Endometrial microvascular endothelial cells (primary cell): Measurements from ENCODE around the gene ACAP3. TPM values are rescaled to one million over a fixed set of nuclear protein-coding genes. Genes with fewer than 3 reads are reported as not detected.

ENCODE experiments used
- in situ Hi-C: cut with HindIII; loops from 2 replicates; pipeline ENCODE4 v1.10.0; 2017; ENCODE audit warnings: low sequenced_read_pairs, low pct_unique_long_range_greater_than_20kb; ENCODE audit errors: inconsistent ontology term
- total RNA-seq: library from RNA; depleted of rRNA; stranded (reverse); fragments of >200 nt; gene quantifications from one replicate; pipeline ENCODE4 v1.2.3, GENCODE V29; 2015; ENCODE audit errors: inconsistent ontology term

The ACAP3 gene
- total RNA-seq, 1 donor from 2014 or later: 28.7 TPM

DNA sequence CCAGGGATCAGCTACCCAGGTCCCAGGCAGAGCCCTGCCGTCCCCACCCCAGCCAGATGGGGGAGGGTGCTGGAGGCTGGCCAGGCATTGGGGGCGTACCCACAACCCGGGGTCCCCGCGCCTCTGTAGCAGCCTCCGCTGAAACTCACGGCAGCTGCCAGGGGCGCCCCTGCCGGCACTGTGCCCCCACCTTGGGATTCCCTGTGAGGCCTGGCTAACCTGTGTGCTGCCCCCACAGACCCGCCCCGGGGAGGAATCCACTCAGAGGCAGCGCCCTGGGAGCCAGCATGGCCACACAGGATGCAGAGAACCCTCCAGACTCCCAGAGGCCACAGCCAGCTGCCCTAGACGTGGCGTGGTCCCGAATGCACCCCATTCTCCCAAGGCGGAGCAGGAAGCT is 37.7 kb upstream of the ACAP3 start:
- in situ Hi-C loops: no loop called here

DNA sequence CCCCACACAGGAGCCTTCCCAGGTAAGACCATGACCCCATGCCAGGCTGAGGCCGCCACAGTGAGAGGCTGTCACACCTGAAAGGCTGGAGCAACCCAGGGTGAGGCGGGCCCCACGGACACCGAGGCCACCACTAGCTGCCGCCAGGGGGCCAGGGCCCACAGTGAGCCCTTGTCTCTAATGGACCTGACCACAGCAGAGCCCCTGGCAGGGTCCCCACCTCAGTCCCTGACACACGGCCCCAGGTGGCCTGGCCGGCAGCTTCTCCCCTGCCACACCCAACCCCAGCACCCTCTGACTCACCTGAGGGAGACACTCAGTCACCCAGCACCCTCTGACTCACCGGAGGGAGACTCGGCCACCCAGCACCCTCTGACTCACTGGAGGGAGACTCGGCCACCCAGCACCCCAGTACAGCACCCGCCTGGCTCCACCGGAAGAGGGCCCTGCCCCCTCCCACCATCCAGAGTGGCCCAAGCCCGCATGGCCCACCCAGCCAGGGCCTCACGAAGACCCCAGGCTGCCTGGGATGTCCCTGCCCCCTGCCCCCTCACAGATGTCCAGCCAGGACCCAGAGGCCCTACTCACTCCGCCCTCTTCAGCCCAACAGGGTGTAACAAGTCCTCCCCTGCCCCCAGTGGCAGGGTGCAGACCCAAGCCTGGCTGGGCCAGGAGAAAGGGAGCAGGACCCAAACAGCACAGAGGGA is 37.1 kb upstream of the ACAP3 start:
- in situ Hi-C loops: no loop called here

DNA sequence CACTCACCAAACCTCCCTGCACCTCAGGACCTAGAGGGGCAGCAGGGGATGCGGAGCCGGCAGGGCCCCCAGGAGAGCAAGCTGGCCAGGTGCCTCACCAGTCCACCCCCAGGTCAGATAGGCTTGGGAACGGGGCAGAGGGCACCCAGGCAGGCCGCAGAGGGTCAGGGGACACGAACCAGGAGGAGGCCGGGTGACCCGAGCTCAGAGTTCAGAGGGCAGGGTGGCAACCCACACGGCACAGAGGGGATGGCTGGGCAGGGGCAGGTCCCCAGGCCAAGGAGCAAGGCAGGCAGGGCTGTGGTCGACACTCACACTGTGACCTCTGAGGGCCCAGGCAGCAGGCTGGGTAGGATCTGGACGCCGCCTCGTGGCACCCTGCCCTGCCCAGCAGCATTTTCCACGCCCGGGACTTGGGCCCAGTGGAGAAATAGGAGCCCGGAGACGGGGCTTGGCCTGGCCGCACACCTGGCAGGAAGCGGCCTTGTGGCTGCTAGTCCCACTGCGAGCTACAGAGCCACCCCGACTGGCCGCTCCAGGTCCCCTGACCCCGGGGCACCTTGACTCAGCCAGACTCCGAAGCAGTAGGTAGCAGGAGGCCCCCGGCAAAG is 36.2 kb upstream of the ACAP3 start:
- in situ Hi-C loops: no loop called here

DNA sequence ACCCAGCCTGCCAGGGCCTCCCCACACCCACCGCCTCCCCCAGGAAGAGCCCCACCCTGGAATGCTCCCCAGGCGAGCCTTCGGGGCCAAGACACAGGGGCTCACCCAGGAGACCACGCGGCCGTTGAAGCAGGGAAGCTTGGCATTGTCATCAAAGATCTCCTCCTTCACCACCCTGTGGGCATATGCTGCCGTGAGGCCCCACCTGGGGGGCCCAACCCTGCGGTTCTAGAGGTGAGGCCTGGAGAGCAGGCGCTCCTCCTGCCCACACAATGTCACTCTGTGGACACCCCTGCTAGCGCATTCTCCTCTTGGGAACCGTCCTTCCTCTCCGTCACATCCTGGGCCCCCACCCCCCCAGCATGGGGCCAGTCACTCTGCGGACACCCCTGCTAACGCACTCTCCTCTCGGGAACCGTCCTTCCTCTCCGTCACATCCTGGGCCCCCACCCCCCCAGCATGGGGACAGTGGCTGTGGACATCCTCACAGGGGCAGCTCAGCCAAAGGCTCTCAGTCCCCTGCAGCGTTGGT is 34.9 kb upstream of the ACAP3 start:
- in situ Hi-C loops: no loop called here

DNA sequence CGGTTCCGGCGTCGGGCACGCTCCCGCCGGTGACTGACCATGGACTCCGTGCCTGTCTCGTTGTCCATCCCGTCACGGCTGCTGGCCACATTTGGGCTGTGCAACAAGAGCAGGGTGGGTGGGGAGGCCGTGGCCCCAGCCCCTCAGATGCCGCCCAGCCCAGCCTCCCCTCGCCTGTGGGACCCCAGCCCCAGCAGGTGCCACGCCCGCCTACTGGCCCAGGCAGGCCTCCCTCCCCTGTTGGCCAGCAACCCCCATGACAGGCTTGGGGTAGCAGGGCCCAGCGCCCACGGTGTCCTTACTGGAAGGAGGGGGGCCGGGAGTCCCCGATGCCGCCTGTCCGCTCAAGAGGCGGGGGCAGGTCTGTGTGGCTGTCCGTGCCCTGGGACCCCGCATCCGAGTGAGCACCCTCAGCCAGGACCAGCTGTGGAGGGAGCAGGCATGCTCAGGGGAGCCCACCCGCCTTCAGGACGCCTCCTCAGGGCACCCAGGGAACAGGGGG is 34.4 kb upstream of the ACAP3 start:
- in situ Hi-C loops: no loop called here

DNA sequence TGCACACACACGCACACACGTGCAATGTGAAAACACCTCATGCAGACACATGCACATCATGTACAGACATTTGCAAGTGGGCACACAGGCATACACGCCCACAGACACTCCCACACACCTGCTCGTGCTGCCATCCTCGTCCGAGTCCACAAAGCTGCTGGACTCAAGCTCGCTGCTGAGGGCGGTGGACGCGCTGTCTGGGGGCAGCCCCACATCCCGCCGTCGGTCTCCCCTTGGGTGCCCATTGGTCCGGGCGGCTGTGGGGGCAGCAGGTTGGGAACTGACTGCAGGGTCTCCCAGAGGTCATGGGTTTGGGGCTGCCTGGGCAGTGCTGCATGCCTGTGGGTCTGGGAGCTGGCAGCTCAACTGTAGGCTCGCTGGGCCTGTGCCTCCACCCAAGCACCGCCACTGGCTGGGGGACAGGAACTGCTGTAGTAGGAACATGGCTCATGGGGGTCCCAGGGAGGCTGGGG is 33.9 kb upstream of the ACAP3 start:
- in situ Hi-C loops: no loop called here

DNA sequence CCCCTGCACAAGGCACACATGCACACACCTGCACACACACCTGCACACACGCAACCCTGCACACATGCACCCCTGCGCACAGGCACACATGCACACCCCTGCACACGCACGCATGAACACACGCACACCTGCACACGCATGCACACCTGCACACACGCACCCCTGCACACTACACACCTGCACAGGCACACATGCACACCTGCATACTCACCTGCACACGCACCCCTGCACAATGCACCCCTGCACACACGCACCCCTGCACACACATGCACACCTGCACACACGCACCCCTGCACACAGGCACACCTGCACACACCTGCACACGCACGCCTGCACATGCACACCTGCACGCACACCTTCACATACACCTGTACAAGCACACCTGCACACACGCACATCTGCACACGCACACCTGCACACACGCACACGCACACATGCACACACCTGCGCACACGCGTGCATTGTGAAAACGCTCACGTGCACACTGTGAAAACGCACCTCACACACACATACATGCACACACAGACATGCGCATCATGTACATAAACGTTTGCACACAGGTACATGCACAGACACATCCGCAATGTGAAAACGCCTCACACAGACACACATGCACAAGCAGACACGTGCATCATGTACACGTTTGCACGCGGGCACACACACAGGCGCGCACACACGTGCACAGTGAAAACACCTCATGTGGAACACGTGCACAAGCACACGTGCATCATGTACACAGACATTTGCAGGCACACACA is 33.2 kb upstream of the ACAP3 start:
- in situ Hi-C loops: no loop called here

DNA sequence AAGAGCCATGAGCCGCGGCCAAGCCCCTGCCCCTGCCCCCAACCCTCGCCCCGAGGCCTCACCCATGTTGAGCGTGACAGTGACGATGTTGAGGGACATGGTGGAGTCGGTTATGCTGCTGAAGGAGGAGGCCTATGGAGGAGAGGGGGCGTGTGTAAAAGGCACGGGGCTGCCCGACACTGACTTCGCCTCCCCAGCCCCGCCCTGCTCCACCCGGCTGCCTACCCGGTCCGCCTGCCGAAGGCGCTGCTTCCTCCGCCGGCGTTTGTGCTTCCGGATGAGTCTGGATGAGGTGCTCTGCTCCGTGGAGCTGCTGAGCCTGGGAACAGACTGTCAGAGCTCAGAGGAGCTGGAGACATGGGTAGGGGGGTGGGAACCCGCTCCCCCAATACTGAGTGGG is 32.5 kb upstream of the ACAP3 start:
- in situ Hi-C loops: no loop called here

DNA sequence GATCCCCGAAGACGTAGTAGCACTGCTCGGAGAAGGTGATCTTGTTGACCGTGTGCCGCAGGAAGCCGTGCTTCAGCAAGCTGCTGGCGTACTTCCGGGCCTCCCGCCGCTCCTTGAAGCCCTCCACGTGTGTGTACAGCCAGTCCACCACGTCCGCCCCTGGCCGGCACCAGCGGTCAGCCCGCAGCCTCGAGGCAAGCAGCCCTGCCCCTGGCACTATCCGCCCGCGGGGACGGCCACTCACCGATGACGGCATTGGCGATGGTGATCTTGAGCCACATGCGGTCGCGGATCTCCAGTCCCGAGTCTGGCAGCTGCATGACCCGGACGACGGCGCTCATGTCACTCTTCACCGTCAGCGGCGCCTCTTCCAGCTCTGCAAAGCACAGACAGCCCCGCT is 30.5 kb upstream of the ACAP3 start:
- in situ Hi-C loops: no loop called here

DNA sequence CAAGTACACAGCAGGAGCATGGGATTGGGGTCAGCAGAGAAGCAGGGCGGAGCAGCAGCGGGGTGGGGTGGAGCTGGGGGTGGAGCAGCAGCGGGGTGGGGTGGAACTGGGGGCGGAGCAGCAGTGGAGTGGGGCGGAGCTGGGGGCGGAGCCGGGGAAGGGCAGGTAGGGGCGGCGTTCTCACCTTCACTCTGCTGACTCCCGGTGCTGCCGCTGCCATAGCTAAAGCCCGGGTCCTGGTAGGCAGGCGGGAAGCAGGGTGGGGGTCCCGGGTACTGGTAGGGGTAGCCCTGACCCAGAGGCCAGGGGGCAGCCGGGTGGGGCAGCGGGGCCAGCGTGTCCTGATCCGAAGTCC is 30.0 kb upstream of the ACAP3 start:
- in situ Hi-C loops: no loop called here

DNA sequence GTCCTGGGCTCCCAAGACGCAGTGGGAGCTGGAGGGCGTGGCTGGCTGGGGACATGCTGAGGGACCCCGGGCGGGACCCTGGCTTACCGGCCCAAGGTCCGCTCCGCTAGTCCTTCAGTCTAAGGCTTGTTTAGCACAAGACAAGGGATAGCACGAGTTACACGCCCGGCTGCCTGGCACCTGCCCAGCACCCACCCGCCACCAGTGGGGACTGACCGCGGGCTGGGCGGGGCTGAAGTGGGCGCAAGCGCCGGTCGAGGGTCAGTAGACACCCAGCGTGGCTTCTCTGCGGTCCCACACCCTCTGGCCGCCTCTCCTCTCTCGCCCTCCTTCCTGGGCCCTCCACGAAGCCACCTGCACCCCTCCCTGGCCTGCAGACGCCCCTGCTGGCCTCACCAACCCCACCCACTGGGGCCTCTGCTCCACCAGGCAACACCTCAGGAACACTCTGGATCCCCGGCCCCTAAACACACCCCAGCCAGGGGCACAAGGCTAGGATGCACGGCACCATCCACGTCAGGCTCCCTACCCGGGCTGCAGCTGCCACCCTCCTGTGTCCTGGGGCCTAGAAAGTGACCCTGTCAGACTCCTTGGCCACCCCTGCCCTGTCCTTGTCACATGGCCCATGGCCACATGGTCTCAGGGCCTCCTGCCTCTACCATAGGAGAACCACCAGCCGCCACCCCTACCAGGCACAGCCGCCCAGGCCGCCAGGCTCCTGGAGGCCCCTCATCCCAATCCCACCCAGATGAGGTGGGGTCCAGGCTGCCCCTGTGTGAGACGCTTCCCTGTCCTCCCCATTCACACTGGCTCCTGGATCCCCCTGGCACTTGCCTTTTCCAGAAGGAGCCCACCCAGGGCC is 29.4 kb upstream of the ACAP3 start:
- in situ Hi-C loops: no loop called here

DNA sequence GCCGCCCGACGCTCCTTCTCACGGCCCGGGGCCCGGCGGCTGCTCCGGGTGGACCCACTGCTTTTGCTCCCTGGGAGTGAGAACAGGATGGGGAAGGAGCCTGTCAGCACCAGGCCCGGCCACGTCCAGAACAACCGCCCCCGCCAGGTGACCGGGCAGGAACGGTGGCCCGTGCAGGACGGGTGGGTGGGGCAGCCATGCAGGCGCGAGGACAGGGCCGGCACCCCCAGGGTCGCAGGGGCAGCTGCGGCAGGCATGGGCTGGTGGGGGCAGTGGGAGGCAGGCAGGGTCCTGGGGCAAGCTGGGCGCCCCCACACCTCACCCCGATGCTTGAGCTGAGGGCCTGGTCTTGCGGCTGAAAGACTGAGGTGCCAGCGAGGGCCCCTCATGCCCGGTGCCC is 28.7 kb upstream of the ACAP3 start:
- in situ Hi-C loops: no loop called here

DNA sequence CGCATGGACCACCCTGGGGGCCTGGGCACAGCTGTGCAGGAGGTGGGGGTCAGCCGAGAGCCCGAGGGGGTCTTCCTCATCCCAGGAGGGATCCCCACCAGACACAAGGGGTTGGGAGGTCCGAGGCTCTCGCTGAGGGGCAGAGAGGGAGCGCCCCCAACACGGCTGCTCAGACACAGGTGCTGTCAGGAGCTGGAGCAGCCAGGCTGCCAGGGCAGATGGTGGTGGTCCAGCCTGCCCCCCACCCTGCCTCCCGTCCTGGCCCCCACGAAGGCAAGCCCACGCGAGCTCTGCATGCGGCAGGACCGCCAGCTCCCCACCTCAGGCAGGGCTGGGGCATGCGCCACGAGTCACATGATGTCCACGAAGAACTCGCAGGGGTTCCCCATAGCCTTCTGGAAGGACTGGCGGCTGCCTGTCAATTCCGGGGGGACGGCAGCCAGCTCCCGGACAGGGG is 28.1 kb upstream of the ACAP3 start:
- in situ Hi-C loops: no loop called here

DNA sequence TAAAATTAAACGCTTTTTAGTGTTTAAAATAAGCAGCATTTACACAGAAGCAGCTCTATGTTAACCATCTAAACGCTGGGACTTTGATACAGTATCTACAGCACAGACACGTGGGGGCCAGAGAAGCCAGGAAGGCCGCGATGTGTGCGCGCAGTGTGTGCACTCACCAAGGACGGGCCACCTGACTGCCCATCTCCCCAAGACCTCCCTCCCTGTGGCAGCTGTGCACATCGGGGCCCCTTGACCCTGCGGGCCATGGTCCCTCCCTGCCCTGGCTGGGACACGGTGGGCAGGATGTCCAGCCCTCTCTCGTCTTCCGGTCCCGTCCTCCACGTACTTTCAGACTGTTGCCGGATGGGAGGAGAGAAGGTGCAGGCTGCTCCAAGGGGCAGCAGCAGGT is 27.6 kb upstream of the ACAP3 start:
- in situ Hi-C loops: no loop called here

DNA sequence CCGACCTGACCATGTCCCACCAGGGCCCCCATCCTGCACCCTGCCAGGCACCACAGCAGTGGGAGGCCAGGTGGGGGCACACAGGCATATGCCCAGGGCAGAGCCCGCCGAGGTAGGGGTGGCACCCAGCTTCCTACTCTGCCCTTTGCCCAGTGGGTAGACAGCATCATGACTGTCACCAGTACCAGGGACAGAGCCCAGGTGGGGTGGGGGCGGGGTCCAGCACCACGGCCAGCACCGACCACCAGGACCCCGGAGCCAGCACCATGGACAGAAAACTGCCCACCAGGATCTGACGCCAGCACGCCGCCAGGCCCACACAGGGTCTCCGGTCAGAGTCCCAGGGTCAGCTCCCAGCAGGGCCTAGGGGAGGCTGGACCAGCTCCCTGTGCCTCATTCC is 27.1 kb upstream of the ACAP3 start:
- in situ Hi-C loops: no loop called here

DNA sequence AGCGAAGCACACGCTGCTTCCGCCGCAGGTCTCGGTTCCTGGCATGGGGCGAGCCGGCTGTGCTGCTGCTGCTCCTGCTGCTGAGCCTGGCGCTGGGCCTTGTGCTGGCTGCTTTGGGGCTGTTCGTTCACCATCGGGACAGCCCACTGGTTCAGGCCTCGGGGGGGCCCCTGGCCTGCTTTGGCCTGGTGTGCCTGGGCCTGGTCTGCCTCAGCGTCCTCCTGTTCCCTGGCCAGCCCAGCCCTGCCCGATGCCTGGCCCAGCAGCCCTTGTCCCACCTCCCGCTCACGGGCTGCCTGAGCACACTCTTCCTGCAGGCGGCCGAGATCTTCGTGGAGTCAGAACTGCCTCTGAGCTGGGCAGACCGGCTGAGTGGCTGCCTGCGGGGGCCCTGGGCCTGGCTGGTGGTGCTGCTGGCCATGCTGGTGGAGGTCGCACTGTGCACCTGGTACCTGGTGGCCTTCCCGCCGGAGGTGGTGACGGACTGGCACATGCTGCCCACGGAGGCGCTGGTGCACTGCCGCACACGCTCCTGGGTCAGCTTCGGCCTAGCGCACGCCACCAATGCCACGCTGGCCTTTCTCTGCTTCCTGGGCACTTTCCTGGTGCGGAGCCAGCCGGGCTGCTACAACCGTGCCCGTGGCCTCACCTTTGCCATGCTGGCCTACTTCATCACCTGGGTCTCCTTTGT is 26.0 kb upstream of the ACAP3 start:
- in situ Hi-C loops: no loop called here

DNA sequence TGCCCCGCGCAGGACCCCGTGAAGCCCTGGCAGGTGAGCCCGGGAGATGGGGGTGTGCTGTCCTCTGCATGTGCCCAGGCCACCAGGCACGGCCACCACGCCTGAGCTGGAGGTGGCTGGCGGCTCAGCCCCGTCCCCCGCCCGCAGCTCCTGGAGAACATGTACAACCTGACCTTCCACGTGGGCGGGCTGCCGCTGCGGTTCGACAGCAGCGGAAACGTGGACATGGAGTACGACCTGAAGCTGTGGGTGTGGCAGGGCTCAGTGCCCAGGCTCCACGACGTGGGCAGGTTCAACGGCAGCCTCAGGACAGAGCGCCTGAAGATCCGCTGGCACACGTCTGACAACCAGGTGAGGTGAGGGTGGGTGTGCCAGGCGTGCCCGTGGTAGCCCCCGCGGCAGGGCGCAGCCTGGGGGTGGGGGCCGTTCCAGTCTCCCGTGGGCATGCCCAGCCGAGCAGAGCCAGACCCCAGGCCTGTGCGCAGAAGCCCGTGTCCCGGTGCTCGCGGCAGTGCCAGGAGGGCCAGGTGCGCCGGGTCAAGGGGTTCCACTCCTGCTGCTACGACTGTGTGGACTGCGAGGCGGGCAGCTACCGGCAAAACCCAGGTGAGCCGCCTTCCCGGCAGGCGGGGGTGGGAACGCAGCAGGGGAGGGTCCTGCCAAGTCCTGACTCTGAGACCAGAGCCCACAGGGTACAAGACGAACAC is 25.2 kb upstream of the ACAP3 start:
- in situ Hi-C loops: no loop called here
